Measurements from ENCODE around the gene ARNT2.

- no peak for TF ChIP-seq CTCF (IDR thresholded peaks at IDR 0.05; ENCODE audit: poor library complexity)
- no peak for TF ChIP-seq EZH2 (IDR thresholded peaks at IDR 0.05; ENCODE audit: borderline replicate concordance)
- no peak for TF ChIP-seq EZH2phosphoT487 (IDR thresholded peaks at IDR 0.05; ENCODE audit: low read depth, severe bottlenecking, unreplicated experiment)
Observed at GRCh38 chr15:80503319-80503952, 99.3 kb downstream of the ARNT2 start.

All from hepatocyte (in vitro differentiated cells).